PFSK-1 (cell line): ENCODE results near the gene PRR9.

Experiments
- FOXP2 ChIP-seq: optimal IDR thresholded peaks from 2 replicates; pipeline ENCODE3; 2011; ENCODE audit warnings: borderline replicate concordance, control low read depth, inconsistent platforms; ENCODE audit not compliant: insufficient read depth; ENCODE audit errors: extremely low read length, extremely low read depth
- POLR2AphosphoS5 ChIP-seq: IDR thresholded peaks from 2 replicates; pipeline ENCODE4 v1.6.1; 2012; ENCODE audit warnings: low read depth, mild to moderate bottlenecking, control low read depth, low read length, moderate library complexity
- REST ChIP-seq, 2 experiments: IDR thresholded peaks; 2 replicates each; pipeline versions ENCODE4 v1.6.1 to v1.8.0; 2011 to 2012; ENCODE audit warnings: low read depth in 2 of 2, low read length in 2 of 2, control low read depth in 1 of 2, inconsistent platforms in 1 of 2, mild to moderate bottlenecking in 1 of 2, moderate library complexity in 1 of 2; ENCODE audit not compliant: insufficient read depth in 1 of 2
- SIN3A ChIP-seq: IDR thresholded peaks from 2 replicates; pipeline ENCODE4 v1.6.1; 2012; ENCODE audit warnings: mild to moderate bottlenecking, low read length, moderate library complexity, borderline replicate concordance; ENCODE audit not compliant: insufficient read depth
- TAF1 ChIP-seq: IDR thresholded peaks from 2 replicates; pipeline ENCODE4 v1.6.1; 2012; ENCODE audit warnings: low read length, control low read depth, borderline replicate concordance; ENCODE audit not compliant: insufficient read depth

GRCh38 chr1:153192697-153193096, 24.7 kb upstream of the PRR9 start:
- TF ChIP-seq POLR2AphosphoS5 (no peak), TAF1 (no peak), REST (IDR thresholded peaks at IDR 0.05; ENCODE audit: insufficient read depth in 1 of 2, low read depth in 2 of 2, low read length in 2 of 2) (no peak), SIN3A (no peak), FOXP2 (no peak)
